Thyroid gland (tissue), 4 donors: Measurements from ENCODE around the gene SNORC.
"Not testable (repeated sequence)": the region's sequence is repeated elsewhere in the genome, so short reads cannot be mapped to it uniquely, and the experiment has no call there.

Experiments
- POLR2A ChIP-seq, 2 donors: fragments of 450-650 bp; IDR thresholded peaks; one replicate each; pipeline ENCODE4 v1.6.1; 2017; ENCODE audit warnings: antibody characterized with exemption in 2 of 2, mild to moderate bottlenecking in 2 of 2, moderate library complexity in 1 of 2
- TF ChIP-seq, protein P1 (sequence below), 6 experiments: fragments of 200-600 bp in 3 of 6; fragments of 450-650 bp in 3 of 6; sonication (generic) in 3 of 6; IDR thresholded peaks; one replicate each; pipeline ENCODE4 v1.5.1; 2016 to 2019; ENCODE audit warnings: antibody characterized with exemption in 6 of 6, mild to moderate bottlenecking in 2 of 6, inconsistent platforms in 1 of 6, moderate library complexity in 1 of 6

DNA sequence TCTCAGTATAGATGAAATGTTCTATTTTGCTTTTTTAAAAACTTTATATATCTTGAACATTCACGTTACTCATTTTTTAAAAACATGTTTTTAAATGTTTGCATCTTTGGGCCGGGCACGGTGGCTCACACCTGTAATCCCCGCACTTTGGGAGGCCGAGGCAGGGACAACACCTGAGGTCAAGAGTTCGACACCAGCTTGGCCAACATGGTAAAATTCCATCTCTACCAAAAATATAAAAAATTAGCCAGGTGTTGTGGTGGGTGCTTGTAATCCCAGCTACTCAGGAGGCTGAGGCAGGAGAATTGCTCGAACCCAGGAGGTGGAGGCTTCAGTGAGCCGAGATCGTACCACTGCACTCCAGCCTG is 37.6 kb downstream of the SNORC start:
- not testable (repeated sequence) for TF ChIP-seq POLR2A (IDR thresholded peaks at IDR 0.05)
- TF ChIP-seq, protein P1, sequence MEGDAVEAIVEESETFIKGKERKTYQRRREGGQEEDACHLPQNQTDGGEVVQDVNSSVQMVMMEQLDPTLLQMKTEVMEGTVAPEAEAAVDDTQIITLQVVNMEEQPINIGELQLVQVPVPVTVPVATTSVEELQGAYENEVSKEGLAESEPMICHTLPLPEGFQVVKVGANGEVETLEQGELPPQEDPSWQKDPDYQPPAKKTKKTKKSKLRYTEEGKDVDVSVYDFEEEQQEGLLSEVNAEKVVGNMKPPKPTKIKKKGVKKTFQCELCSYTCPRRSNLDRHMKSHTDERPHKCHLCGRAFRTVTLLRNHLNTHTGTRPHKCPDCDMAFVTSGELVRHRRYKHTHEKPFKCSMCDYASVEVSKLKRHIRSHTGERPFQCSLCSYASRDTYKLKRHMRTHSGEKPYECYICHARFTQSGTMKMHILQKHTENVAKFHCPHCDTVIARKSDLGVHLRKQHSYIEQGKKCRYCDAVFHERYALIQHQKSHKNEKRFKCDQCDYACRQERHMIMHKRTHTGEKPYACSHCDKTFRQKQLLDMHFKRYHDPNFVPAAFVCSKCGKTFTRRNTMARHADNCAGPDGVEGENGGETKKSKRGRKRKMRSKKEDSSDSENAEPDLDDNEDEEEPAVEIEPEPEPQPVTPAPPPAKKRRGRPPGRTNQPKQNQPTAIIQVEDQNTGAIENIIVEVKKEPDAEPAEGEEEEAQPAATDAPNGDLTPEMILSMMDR (IDR thresholded peaks at IDR 0.05) = not testable (repeated sequence)
